H9 (cell line): Measurements from ENCODE around the gene GATAD2B. TPM values are rescaled to one million over a fixed set of nuclear protein-coding genes. Genes with fewer than 3 reads are reported as not detected.

Source experiments
- DNase-seq: peaks from one replicate; pipeline ENCODE4 v3.0.0-alpha.2; 2017
- H2AFZ ChIP-seq: one replicate; pipeline ENCODE4 v1.6.1; 2013; ENCODE audit warnings: mild to moderate bottlenecking, low read length, control low read depth, moderate library complexity
- H2AK5ac ChIP-seq: 2 replicates; pipeline ENCODE4 v1.6.1; 2013; ENCODE audit warnings: low read length, control low read depth, mixed read lengths; ENCODE audit not compliant: insufficient read length
- H2BK120ac ChIP-seq: one replicate; pipeline ENCODE4 v1.6.1; 2013; ENCODE audit warnings: low read depth, mild to moderate bottlenecking, low read length, control low read depth, inconsistent platforms; ENCODE audit not compliant: poor library complexity, severe bottlenecking
- H2BK12ac ChIP-seq: 2 replicates; pipeline ENCODE4 v1.6.1; 2013; ENCODE audit warnings: low read length, control low read depth, mixed read lengths, low read depth; ENCODE audit not compliant: insufficient read length
- H2BK15ac ChIP-seq: 2 replicates; pipeline ENCODE4 v1.6.1; 2013; ENCODE audit warnings: low read depth, low read length, control low read depth
- H2BK20ac ChIP-seq: one replicate; pipeline ENCODE4 v1.6.1; 2013; ENCODE audit warnings: low read depth, mild to moderate bottlenecking, low read length, control low read depth, inconsistent platforms; ENCODE audit not compliant: poor library complexity, severe bottlenecking
- H2BK5ac ChIP-seq: 2 replicates; pipeline ENCODE4 v1.6.1; 2013; ENCODE audit warnings: low read length, control low read depth, mixed read lengths; ENCODE audit not compliant: insufficient read length
- H3K14ac ChIP-seq: 2 replicates; pipeline ENCODE4 v1.6.1; 2013; ENCODE audit warnings: low read length, control low read depth; ENCODE audit not compliant: insufficient read depth
- H3K18ac ChIP-seq: 2 replicates; pipeline ENCODE4 v1.6.1; 2013; ENCODE audit warnings: low read depth, mild to moderate bottlenecking, mixed read lengths, low read length, control low read depth; ENCODE audit not compliant: insufficient read length
- H3K23ac ChIP-seq: 2 replicates; pipeline ENCODE4 v1.6.1; 2013; ENCODE audit warnings: low read length, control low read depth, mixed read lengths, low read depth; ENCODE audit not compliant: insufficient read length
- H3K23me2 ChIP-seq: 2 replicates; pipeline ENCODE4 v1.6.1; 2013; ENCODE audit warnings: low read depth, mild to moderate bottlenecking, mixed read lengths, low read length, control low read depth; ENCODE audit not compliant: insufficient read length, poor library complexity, severe bottlenecking
- H3K27ac ChIP-seq: 2 replicates; pipeline ENCODE4 v1.5.1; 2013; ENCODE audit warnings: low read length, control low read depth, mixed read lengths, low read depth; ENCODE audit not compliant: insufficient read length
- H3K27me3 ChIP-seq: 2 replicates; pipeline ENCODE4 v1.6.1; 2013; ENCODE audit warnings: low read length, control low read depth, inconsistent platforms; ENCODE audit not compliant: insufficient read depth
- H3K4ac ChIP-seq: 2 replicates; pipeline ENCODE4 v1.6.1; 2013; ENCODE audit warnings: low read depth, mild to moderate bottlenecking, control low read depth, inconsistent platforms, low read length, moderate library complexity
- H3K4me1 ChIP-seq: 2 replicates; pipeline ENCODE4 v1.6.1; 2013; ENCODE audit warnings: low read length, control low read depth, inconsistent platforms; ENCODE audit not compliant: insufficient read depth
- H3K4me2 ChIP-seq: 2 replicates; pipeline ENCODE4 v1.6.1; 2013; ENCODE audit warnings: low read length, control low read depth, mixed read lengths; ENCODE audit not compliant: insufficient read length, insufficient read depth
- H3K56ac ChIP-seq: 2 replicates; pipeline ENCODE4 v1.6.1; 2013; ENCODE audit warnings: low read depth, mild to moderate bottlenecking, mixed read lengths, low read length, control low read depth; ENCODE audit not compliant: insufficient read length
- H3K79me1 ChIP-seq: 2 replicates; pipeline ENCODE4 v1.6.1; 2013; ENCODE audit warnings: low read depth, mild to moderate bottlenecking, moderate library complexity, low read length, control low read depth, inconsistent platforms; ENCODE audit not compliant: insufficient read depth, poor library complexity, severe bottlenecking
- H3K79me2 ChIP-seq: 2 replicates; pipeline ENCODE4 v1.6.1; 2013; ENCODE audit warnings: low read length, control low read depth, inconsistent platforms; ENCODE audit not compliant: insufficient read depth
- H3K9ac ChIP-seq: 2 replicates; pipeline ENCODE4 v1.6.1; 2013; ENCODE audit warnings: low read length, control low read depth, mixed read lengths; ENCODE audit not compliant: insufficient read length; ENCODE audit errors: extremely low read depth
- H3K9me3 ChIP-seq: one replicate; pipeline ENCODE4 v1.6.1; 2013; ENCODE audit warnings: low read depth, low read length, inconsistent platforms; ENCODE audit not compliant: control insufficient read depth
- H3T11ph ChIP-seq: one replicate; pipeline ENCODE4 v1.6.1; 2013; ENCODE audit warnings: mild to moderate bottlenecking, low read length, control low read depth, inconsistent platforms
- H4K20me1 ChIP-seq: one replicate; pipeline ENCODE4 v1.6.1; 2013; ENCODE audit not compliant: control insufficient read depth, insufficient read length, insufficient read depth
- H4K5ac ChIP-seq: 2 replicates; pipeline ENCODE4 v1.6.1; 2013; ENCODE audit warnings: low read depth, mild to moderate bottlenecking, mixed read lengths, low read length, control low read depth; ENCODE audit not compliant: insufficient read length
- H4K8ac ChIP-seq: replicated peaks from 2 replicates; pipeline ENCODE4 v1.6.1; 2013; ENCODE audit warnings: low read length, control low read depth, mixed read lengths, low read depth; ENCODE audit not compliant: insufficient read length
- H4K91ac ChIP-seq: 2 replicates; pipeline ENCODE4 v1.6.1; 2013; ENCODE audit warnings: low read depth, mild to moderate bottlenecking, moderate library complexity, mixed read lengths, low read length, control low read depth; ENCODE audit not compliant: insufficient read length
- H3K27ac Mint-ChIP-seq, 3 experiments: 2 replicates in 2 of 3; 3 replicates in 1 of 3; pipeline ENCODE4 v1.8.0; 2020 to 2021; ENCODE audit warnings: mixed read lengths in 3 of 3, mild to moderate bottlenecking in 1 of 3, moderate library complexity in 1 of 3
- H3K27me3 Mint-ChIP-seq: 2 replicates; pipeline ENCODE4 v1.8.0; 2021; ENCODE audit warnings: low read depth, mild to moderate bottlenecking, moderate library complexity, mixed read lengths
- H3K36me3 Mint-ChIP-seq, 3 experiments: 2 replicates in 2 of 3; 3 replicates in 1 of 3; pipeline ENCODE4 v1.8.0; 2020 to 2021; ENCODE audit warnings: low read depth in 3 of 3, mixed read lengths in 3 of 3; ENCODE audit not compliant: insufficient read depth in 1 of 3
- H3K4me1 Mint-ChIP-seq, 2 experiments: 2 replicates each; pipeline ENCODE4 v1.8.0; 2020; ENCODE audit warnings: mixed read lengths in 2 of 2
- H3K4me3 Mint-ChIP-seq, 2 experiments: 2 replicates in 1 of 2; 3 replicates in 1 of 2; pipeline ENCODE4 v1.8.0; 2020 to 2021; ENCODE audit warnings: mild to moderate bottlenecking in 2 of 2, mixed read lengths in 2 of 2, moderate library complexity in 1 of 2
- H3K9me3 Mint-ChIP-seq, 2 experiments: 2 replicates in 1 of 2; 3 replicates in 1 of 2; pipeline ENCODE4 v1.8.0; 2020; ENCODE audit warnings: mild to moderate bottlenecking in 2 of 2, mixed read lengths in 2 of 2, moderate library complexity in 1 of 2
- WGBS: extraction: QIAGEN DNeasy Blood & Tissue Kit; methylation state at CpG from one replicate; pipeline ENCODE4 v1.1.7; 2013; ENCODE audit warnings: missing lambda C conversion rate, low lambda C conversion rate, mixed read lengths; ENCODE audit not compliant: insufficient read length; ENCODE audit errors: extremely low coverage; 5-methylcytosine and 5-hydroxymethylcytosine counted together
- total RNA-seq: library from RNA; stranded (reverse); gene quantifications from 2 replicates; pipeline ENCODE4 v1.2.1, GENCODE V29; 2021
- TF ChIP-seq, protein P1 (sequence below): fragments of 200-600 bp; sonication (generic); conservative IDR thresholded peaks from 3 replicates; pipeline ENCODE4 v1.8.0; 2021; ENCODE audit warnings: antibody characterized with exemption, mild to moderate bottlenecking

The GATAD2B gene
- total RNA-seq, 1 experiment from 2014 or later, result 44.1 TPM

- no peaks in the 10 kb centered on the region for H3K27me3 Mint-ChIP-seq
- peaks cover 9% of the 10 kb centered on the region for H3K23me2 ChIP-seq
- H3K4me1 Mint-ChIP-seq, result peaks cover 26 to 39% of the 10 kb centered on the region in 2 experiments
- TF ChIP-seq, protein P1, sequence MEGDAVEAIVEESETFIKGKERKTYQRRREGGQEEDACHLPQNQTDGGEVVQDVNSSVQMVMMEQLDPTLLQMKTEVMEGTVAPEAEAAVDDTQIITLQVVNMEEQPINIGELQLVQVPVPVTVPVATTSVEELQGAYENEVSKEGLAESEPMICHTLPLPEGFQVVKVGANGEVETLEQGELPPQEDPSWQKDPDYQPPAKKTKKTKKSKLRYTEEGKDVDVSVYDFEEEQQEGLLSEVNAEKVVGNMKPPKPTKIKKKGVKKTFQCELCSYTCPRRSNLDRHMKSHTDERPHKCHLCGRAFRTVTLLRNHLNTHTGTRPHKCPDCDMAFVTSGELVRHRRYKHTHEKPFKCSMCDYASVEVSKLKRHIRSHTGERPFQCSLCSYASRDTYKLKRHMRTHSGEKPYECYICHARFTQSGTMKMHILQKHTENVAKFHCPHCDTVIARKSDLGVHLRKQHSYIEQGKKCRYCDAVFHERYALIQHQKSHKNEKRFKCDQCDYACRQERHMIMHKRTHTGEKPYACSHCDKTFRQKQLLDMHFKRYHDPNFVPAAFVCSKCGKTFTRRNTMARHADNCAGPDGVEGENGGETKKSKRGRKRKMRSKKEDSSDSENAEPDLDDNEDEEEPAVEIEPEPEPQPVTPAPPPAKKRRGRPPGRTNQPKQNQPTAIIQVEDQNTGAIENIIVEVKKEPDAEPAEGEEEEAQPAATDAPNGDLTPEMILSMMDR, result no peak
- no peak overlapping the region for H3K23ac ChIP-seq
- no peak overlapping the region for H2AFZ ChIP-seq
- no peak overlapping the region for H2BK5ac ChIP-seq
- WGBS, result no CpG with 5 or more reads among the region's 2 CpGs
- peaks cover 12 to 31% (median 25%) of the 10 kb centered on the region in 3 experiments; a peak in 6 of 7 replicates for H3K36me3 Mint-ChIP-seq
- no peaks in the 10 kb centered on the region for H3K79me2 ChIP-seq
- H3K18ac ChIP-seq, result no peak overlapping the region
- H3K14ac ChIP-seq, result no peak overlapping the region
- no peaks in the 10 kb centered on the region for H3K79me1 ChIP-seq
- H3K4me3 Mint-ChIP-seq, result peak overlapping the region; percentile 87 to 96
- H3K4me2 ChIP-seq, result peak overlapping the region; percentile 81
- peaks cover 0 to 4% of the 10 kb centered on the region in 2 experiments; a peak in 1 of 5 replicates for H3K9me3 Mint-ChIP-seq
- no peaks in the 10 kb centered on the region for H3K4me1 ChIP-seq
- H3K27ac Mint-ChIP-seq, result peak overlapping the region in 1 of 3 experiments; percentile 72; a peak in 2 of 7 replicates
- H2BK12ac ChIP-seq, result no peak overlapping the region
- no peak overlapping the region for H2BK15ac ChIP-seq
- no peak for DNase-seq
- H2AK5ac ChIP-seq, result no peak overlapping the region
- H3K4ac ChIP-seq, result no peak overlapping the region
- H4K5ac ChIP-seq, result no peak overlapping the region
- no peak overlapping the region for H4K8ac ChIP-seq
- H3K9ac ChIP-seq, result no peak overlapping the region
- no peak overlapping the region for H2BK20ac ChIP-seq
- H3K27ac ChIP-seq, result no peak overlapping the region
- H4K91ac ChIP-seq, result no peak overlapping the region
- no peaks in the 10 kb centered on the region for H4K20me1 ChIP-seq
- H3T11ph ChIP-seq, result no peak overlapping the region
- H2BK120ac ChIP-seq, result no peak overlapping the region
- H3K27me3 ChIP-seq, result no peaks in the 10 kb centered on the region
- no peaks in the 10 kb centered on the region for H3K9me3 ChIP-seq
- no peak overlapping the region for H3K56ac ChIP-seq
These were observed 46.2 kb upstream of the GATAD2B start for GRCh38 chr1:153968972-153969371.
